HepG2 (cell line): ENCODE data around the gene ISY1. TPM values are rescaled to one million over a fixed set of nuclear protein-coding genes. Genes with fewer than 3 reads are reported as not detected.

Experiments
- ATF7-NPFF ChIP-seq: sonication (generic); formaldehyde crosslinking; IDR thresholded peaks from 2 replicates; pipeline ENCODE4 v1.8.1; 2023; ENCODE audit warnings: mild to moderate bottlenecking, low read depth, missing genetic modification reagents, moderate library complexity
- CCDC6 ChIP-seq: sonication (generic); formaldehyde crosslinking; IDR thresholded peaks from 2 replicates; pipeline ENCODE4 v1.8.1; 2022; ENCODE audit warnings: mild to moderate bottlenecking, missing genetic modification reagents, moderate library complexity
- HOMEZ ChIP-seq: IDR thresholded peaks from 2 replicates; pipeline ENCODE4 v1.6.1; 2016; ENCODE audit warnings: low read depth
- TFAP4 ChIP-seq: sonication (generic); IDR thresholded peaks from 2 replicates; pipeline ENCODE4 v1.6.1; 2016; ENCODE audit warnings: low read depth, borderline replicate concordance
- ZBTB40 ChIP-seq, 2 experiments: fragments of 450-650 bp in 1 of 2; sonication (generic) in 1 of 2; formaldehyde crosslinking in 1 of 2; IDR thresholded peaks; 2 replicates each; pipeline versions ENCODE4 v1.6.1 to v1.8.0; 2016 to 2022; ENCODE audit warnings: antibody characterized with exemption in 1 of 2, mild to moderate bottlenecking in 1 of 2, missing genetic modification reagents in 1 of 2
- ZNF24 ChIP-seq: fragments of 450-650 bp; IDR thresholded peaks from 2 replicates; pipeline ENCODE4 v1.6.1; 2017; ENCODE audit warnings: antibody characterized with exemption, mild to moderate bottlenecking
- ZNF260 ChIP-seq: sonication (generic); formaldehyde crosslinking; IDR thresholded peaks from 2 replicates; pipeline ENCODE4 v1.4.0; 2020; ENCODE audit warnings: missing genetic modification reagents, low read depth, mild to moderate bottlenecking, borderline replicate concordance
- ZNF317 ChIP-seq: sonication (generic); formaldehyde crosslinking; IDR thresholded peaks from 2 replicates; pipeline ENCODE4 v1.5.0; 2020; ENCODE audit warnings: mild to moderate bottlenecking, missing genetic modification reagents
- ZNF557 ChIP-seq: sonication (generic); formaldehyde crosslinking; IDR thresholded peaks from 2 replicates; pipeline ENCODE4 v1.4.0; 2020; ENCODE audit warnings: missing genetic modification reagents
- ZNF724P ChIP-seq: sonication (generic); formaldehyde crosslinking; IDR thresholded peaks from 2 replicates; pipeline ENCODE4 v1.8.0; 2022; ENCODE audit warnings: missing genetic modification reagents, borderline replicate concordance
- ZNF792 ChIP-seq: IDR thresholded peaks from 2 replicates; pipeline ENCODE4 v1.6.1; 2016
- ZNF816 ChIP-seq: sonication (generic); formaldehyde crosslinking; IDR thresholded peaks from 2 replicates; pipeline ENCODE4 v1.8.0; 2022; ENCODE audit warnings: missing genetic modification reagents, mild to moderate bottlenecking, borderline replicate concordance
- polyA plus RNA-seq, 8 experiments: library from polyadenylated mRNA; depleted of rRNA in 3 of 8; stranded (reverse) in 7 of 8; unstranded in 1 of 8; fragments of >200 nt; fragmentation: Illumina TruSeq in 4 of 8; extraction: Trizol in 4 of 8; gene quantifications; 2 replicates each; pipeline versions ENCODE4 v1.2.1 to v1.2.3, GENCODE V29; 2011 to 2016; ENCODE audit warnings: low read depth in 4 of 8, missing spikeins in 1 of 8, mixed read lengths in 1 of 8; ENCODE audit not compliant: insufficient read depth in 1 of 8
- total RNA-seq, 5 experiments: library from RNA; depleted of rRNA; stranded (reverse); fragments of >200 nt; fragmentation: Illumina TruSeq; extraction: Trizol; gene quantifications; 2 replicates each; pipeline ENCODE4 v1.2.3, GENCODE V29; 2016; ENCODE audit warnings: low read depth in 1 of 5
- TF ChIP-seq, protein P1 (sequence below): sonication (generic); formaldehyde crosslinking; IDR thresholded peaks from 2 replicates; pipeline ENCODE4 v1.4.0; 2020; ENCODE audit warnings: mild to moderate bottlenecking, missing genetic modification reagents

The ISY1 gene
- total and polyA plus RNA-seq, 2 of the 13 experiments (the other 11 are each of a cell fraction or from before 2014, with no cell fraction given) = 21.0 to 39.1 TPM

DNA sequence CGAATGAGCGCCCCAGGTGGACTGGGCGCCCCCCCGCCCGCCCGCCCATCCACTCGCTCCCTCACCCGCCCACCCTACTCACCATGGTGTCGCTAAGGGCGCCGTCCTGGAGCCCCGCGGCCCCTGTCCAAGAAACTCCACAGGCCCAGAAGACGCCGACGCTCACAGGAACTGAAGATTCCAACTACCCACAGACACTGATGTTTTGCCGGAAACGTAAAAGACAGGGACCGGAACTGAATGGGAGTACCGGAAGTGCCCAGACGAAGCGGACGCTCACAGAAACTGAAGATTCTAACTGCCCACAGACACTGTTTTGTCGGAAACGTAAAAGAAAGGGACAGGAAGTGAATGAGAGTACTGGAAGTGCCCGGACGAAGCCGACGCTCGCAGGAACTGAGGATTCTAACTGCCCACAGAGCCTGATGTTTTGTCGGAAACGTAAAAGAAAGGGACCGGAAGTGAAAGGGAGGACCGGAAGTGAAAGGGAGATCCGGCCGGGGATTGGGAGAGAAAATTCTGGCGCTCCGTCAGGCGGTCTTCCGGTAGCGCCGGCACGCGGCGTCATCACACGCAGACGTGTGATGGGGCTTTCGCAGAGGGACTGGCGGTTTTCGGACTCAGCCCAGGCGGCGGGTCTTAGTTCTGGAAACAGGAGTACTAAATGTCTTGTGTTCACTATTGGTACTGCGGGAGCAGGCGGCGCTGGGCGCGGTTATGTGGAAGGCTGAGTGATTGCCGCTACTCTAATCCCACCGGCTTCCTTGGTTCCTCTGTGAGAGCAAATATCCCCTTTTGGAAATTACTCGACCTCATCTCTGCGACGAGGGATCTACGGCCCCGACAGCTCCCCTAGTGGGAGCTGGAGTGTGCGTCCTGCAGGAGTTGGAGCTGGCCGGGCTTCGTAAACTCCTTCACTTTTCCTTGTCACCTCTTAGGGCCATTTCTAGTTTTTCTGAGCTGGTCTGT, at the start of gene ISY1 (continued):
- TF ChIP-seq ZBTB40 (IDR thresholded peaks at IDR 0.05) (peak; percentile 99), ZBTB40 (CRISPR knock-in tag; IDR thresholded peaks at IDR 0.05) (peak; percentile 72), HOMEZ (CRISPR knock-in tag) (no peak), ZNF317 (CRISPR knock-in tag) (peak; percentile 78; the same call in 1 of the 2 replicates), ZNF24 (no peak), ZNF557 (CRISPR knock-in tag) (no peak), CCDC6 (CRISPR knock-in tag) (peak; percentile 56; the same call in 1 of the 2 replicates), ZNF724P (CRISPR knock-in tag) (0 out of 2 replicates have a peak, but pooled peaks have one; percentile 62), ZNF260 (CRISPR knock-in tag) (no peak), ZNF816 (0 out of 2 replicates have a peak, but pooled peaks have one; percentile 64), TFAP4 (peak; percentile 36; the same call in 1 of the 2 replicates), ZNF792 (CRISPR knock-in tag) (peak; percentile 29; the same call in 1 of the 2 replicates), ATF7-NPFF (peak; percentile 43; the same call in 1 of the 2 replicates)
- TF ChIP-seq, protein P1, sequence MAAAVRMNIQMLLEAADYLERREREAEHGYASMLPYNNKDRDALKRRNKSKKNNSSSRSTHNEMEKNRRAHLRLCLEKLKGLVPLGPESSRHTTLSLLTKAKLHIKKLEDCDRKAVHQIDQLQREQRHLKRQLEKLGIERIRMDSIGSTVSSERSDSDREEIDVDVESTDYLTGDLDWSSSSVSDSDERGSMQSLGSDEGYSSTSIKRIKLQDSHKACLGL (CRISPR knock-in tag) = peak; percentile 82
